HG02642 (cell line): Measurements from ENCODE around the gene TTLL11.

Experiments used
- ATAC-seq: cut with Tn5 transposase; IDR thresholded peaks from one replicate; pipeline ENCODE4 v1.9.1; 2021; ENCODE audit warnings: mild to moderate bottlenecking; ENCODE audit not compliant: unreplicated experiment, poor library complexity

The TTLL11 gene

GRCh38 chr9:122111413-122112085 is 18.4 kb upstream of the TTLL11 start:
- ATAC-seq = no peak

DNA sequence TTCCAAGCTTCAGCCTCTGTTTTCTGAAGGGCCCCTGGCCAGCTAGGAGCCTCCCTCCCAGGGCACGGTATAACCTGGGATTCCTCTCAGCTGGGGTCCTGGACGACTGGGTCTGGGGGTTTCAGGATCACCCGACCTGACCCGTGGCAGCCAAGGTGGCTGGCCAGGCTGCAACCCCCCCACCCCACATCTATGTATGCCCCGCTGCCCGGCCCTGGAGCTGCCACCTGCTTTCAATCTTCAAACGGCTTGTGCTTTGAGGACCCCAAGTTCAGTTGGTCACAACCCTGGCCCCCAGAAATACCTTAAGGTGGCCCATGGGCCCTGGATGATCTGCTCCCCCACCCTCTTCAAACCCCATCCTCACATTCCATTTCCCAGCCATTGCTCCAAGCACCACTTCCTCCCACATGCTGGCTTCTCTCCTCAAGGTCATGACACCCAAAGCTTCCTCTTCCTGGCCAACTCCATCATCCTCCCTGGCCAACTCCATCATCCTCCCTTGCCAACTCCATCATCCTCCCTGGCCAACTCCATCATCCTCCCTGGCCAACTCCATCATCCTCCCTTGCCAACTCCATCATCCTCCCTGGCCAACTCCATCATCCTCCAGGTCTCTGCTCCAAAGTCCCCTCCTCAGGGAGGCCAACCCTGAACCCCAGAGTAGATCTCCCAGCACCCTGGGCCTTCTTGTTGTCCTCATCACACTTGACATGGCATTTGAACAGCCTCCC is 17.2 kb upstream of the TTLL11 start:
- ATAC-seq = no peak

DNA sequence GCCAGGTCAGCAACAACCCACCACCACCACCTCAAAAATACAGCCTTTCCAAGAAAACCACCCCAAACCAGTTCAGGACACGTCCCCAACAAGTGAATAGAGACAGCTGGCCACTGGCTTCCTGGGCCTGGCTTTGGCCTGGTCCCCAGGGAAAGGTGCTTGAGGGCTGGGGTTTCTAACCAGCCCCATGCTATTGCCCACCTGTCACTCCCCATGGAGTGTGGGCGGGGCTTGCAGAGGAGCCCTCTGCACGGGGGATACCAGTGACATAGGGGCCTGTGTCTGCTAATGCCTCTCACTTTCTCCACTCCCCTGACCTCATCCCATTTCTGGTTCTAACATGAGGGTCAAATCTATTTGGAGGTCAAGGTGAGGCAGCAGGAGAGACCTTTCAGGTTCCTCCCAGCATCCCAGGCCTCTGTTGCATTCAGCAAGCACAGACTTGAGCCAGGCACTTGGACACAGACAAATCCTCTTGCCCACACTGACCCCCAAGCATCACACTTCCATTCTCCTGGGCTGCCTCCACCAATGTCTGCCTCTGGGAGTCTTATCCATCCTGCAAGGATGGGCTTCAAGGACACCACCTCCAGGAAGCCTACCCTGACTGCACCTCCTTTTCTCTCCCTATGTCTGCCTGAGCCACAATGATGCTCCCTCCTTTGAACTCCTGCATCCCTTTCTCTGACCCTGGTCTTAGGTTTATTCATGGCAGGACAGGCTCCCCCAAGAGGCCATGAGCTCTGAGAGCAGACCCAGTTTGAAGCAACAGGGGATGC is 16.1 kb upstream of the TTLL11 start:
- no peak for ATAC-seq

DNA sequence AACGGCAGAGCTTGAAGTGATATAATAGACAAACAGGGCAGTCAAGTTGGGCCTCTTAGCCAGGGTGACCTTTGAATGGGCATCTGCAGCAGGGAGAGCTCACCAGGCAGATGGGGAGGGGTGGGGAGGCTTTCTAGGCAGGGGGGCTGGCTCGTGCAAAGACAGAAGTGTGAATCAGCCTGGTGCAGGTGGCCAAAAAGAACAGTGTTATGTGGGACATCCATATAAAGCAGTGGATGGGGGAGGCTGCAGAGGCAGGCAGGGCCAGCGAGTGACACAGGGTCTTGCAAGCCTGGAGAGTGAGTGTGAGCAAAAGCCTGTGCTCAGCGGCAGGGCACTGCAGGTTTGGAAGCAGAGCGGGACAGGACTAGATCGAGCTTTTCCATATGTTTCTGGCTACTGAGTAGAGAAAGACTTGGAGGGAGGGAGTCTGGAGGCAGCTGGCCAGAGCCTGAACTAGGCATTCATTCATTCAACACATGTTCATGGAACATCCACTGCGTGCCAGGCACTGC is 14.2 kb upstream of the TTLL11 start:
- ATAC-seq = no peak

DNA sequence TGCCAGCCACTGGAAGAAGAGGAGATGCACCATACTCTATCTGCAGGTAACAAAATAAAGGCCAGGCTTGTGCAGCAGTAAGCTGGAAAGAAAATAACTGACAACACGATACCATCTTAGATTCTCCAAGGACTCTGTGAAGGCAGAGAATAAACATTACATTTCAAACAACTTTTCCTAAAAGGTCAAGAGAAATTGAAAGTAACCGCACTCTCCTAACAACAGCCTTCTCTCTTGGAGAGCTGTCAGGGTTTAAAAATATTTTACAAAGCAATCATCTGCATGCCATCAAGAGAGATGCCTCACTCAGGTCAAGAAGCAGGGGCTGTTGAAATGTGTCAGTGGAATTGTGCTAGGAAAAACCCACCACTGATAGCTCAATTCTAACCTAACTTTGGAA is 13.5 kb upstream of the TTLL11 start:
- ATAC-seq = no peak

- no peak for ATAC-seq
Measured at GRCh38 chr9:122103985-122104384, 10.9 kb upstream of the TTLL11 start.

- ATAC-seq = no peak
Measured at GRCh38 chr9:122102156-122102555, 9.0 kb upstream of the TTLL11 start.

GRCh38 chr9:122100756-122101155 is 7.6 kb upstream of the TTLL11 start:
- ATAC-seq = no peak

- ATAC-seq = peak; percentile 76
Measured at GRCh38 chr9:122099271-122099869, 6.3 kb upstream of the TTLL11 start.

GRCh38 chr9:122097679-122098315 is 4.7 kb upstream of the TTLL11 start:
- ATAC-seq = no peak

DNA sequence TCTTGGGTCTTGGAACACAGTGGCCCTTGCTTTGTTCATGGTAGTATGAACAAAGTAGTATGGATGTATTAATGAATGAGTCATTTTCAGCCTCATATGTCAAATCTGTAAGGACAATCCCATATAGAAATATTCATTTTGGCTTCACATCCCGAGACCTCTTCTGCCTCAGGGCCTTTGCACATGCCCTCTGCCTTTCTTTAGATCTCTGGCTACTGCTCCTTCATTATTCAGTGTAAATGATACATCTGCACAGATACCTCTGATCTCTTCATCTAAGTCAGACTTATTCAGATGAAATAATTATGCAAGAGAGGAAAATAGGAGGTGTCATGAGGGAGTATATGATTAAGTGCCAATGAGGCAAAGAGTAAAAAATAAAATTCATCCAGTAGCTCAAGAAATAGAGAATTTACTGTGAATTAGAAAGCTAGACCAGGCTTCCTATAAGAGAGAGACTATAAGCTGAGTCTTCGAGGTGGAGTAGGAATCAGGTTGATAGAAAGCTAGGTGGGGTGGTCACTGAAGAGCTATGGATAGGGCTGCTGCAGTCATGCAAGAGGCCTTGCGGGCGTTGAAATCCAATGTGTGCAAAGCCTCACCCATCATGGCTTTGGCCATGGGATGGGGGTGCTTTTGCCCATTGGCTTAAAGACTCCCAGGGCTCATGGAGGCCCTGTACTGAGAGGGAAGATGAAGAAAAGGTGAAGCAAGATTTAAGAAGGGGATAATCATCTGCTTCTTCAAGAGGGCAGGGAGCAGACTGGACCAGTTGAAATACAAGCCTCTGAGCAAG is 3.7 kb upstream of the TTLL11 start:
- no peak for ATAC-seq

- ATAC-seq = no peak
Measured at GRCh38 chr9:122095010-122095767, 2.1 kb upstream of the TTLL11 start.

GRCh38 chr9:122091682-122092592 is 1.2 kb downstream of the TTLL11 start:
- no peak for ATAC-seq

- ATAC-seq = no peak
Measured at GRCh38 chr9:122090981-122091380, 2.1 kb downstream of the TTLL11 start.

DNA sequence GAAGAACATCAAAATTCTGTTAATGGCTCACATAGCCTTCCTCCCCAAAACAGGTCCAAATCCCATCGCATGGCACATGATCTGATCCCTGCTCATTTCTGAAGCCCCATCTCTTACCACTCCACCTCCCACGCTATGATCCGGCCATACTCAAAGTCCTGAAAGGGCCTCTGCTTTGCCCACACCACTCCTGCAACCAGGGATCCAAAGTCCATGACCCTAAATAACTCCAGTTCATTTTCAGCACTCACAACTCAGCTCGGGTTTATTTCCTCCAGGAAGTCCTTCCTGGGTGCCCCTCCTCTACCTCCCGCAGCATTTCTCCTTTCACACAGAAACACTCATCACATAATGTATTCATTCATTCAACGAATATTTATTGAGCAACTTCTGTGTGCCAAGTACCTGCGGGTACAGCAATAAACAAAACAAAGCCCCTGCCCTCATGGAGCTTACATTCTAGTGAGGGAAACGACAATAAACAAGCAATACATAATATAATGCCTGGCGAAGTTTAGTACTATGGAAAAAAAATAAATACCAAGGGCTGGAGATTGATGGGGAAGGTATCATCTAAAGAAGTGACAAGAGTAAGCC is 2.7 kb downstream of the TTLL11 start:
- ATAC-seq = no peak

DNA sequence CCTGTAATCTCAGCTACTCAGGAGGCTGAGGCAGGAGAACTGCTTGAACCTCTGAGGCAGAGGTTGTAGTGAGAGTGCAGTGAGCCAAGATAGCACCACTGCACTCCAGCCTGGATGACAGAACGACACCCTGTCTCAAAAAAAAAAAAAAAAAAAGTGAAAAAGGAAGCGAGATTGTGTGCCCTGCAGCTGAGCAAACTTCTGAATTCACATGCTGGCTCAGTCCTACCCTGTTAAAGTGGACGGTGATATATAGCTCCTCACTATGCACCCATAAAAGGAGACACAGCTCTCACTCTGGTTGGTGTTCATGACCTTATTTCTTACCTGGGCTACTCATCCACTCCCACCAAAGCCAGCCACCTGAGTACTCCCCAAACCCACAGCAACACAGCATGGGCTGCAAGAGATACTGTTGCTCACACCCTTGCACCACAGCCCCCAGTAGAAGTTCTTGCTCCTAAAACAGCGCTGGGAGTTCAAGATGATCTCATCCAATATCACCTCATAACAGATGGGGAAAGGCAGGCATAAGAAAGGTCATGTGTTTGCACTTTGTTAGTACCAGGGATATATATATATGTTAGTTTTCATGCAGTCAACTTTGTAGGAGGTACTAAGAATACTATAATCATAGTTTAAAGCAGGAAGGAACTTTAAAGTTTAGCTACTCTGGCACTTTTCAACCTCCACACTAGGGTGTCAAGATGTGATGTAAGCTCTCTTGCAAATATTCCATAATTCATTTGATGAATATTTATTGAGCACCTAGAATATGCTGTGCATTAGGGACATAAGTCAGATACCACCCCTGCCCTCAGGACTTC is 4.0 kb downstream of the TTLL11 start:
- ATAC-seq = no peak
